GM18861 (cell line): ENCODE data around the gene ASB2.

Source experiments
- ATAC-seq: cut with Tn5 transposase; IDR thresholded peaks from one replicate; pipeline ENCODE4 v1.9.1; 2021; ENCODE audit not compliant: unreplicated experiment

ASB2 gene

GRCh38 chr14:93930296-93930988, 45.9 kb downstream of the ASB2 start:
- ATAC-seq: no peak

GRCh38 chr14:93929657-93930056, 46.7 kb downstream of the ASB2 start:
- ATAC-seq: no peak

- no peak for ATAC-seq
These were observed 47.3 kb downstream of the ASB2 start for GRCh38 chr14:93929048-93929535.

GRCh38 chr14:93928184-93929047, 48.0 kb downstream of the ASB2 start:
- ATAC-seq: no peak

- no peak for ATAC-seq
These were observed 48.6 kb downstream of the ASB2 start for GRCh38 chr14:93927800-93928145.

GRCh38 chr14:93926873-93927799, 49.2 kb downstream of the ASB2 start, which contains the start of gene FAM181A:
TSS of gene FAM181A (plus strand) at chr14:93927344. CDS start at chr14:93928286, 942 bp downstream.
- no peak for ATAC-seq

GRCh38 chr14:93926245-93926872, 50.0 kb downstream of the ASB2 start:
- no peak for ATAC-seq

- no peak for ATAC-seq
These were observed 50.9 kb downstream of the ASB2 start for GRCh38 chr14:93925374-93925895.

GRCh38 chr14:93924592-93925355, 51.6 kb downstream of the ASB2 start:
- no peak for ATAC-seq

GRCh38 chr14:93923626-93924025, 52.7 kb downstream of the ASB2 start:
- no peak for ATAC-seq

GRCh38 chr14:93921001-93921806, 55.2 kb downstream of the ASB2 start:
- ATAC-seq: no peak

- ATAC-seq: no peak
These were observed 59.2 kb downstream of the ASB2 start for GRCh38 chr14:93917141-93917540.

GRCh38 chr14:93916498-93916897, 59.9 kb downstream of the ASB2 start:
- ATAC-seq: no peak

- ATAC-seq: no peak
These were observed 60.6 kb downstream of the ASB2 start for GRCh38 chr14:93915800-93916199.

GRCh38 chr14:93915070-93915705, 61.2 kb downstream of the ASB2 start:
- ATAC-seq: no peak

GRCh38 chr14:93914278-93914677, 62.1 kb downstream of the ASB2 start:
- no peak for ATAC-seq

- no peak for ATAC-seq
These were observed 63.6 kb downstream of the ASB2 start for GRCh38 chr14:93912782-93913181.

- ATAC-seq: no peak
These were observed 64.3 kb downstream of the ASB2 start for GRCh38 chr14:93911975-93912615.
